ENCODE measurements around the gene PGAP6. TPM values are rescaled to one million over a fixed set of nuclear protein-coding genes. Genes with fewer than 3 reads are reported as not detected.

Gene PGAP6
- total RNA-seq, 1 donor from 2014 or later: 11.0 TPM

DNA sequence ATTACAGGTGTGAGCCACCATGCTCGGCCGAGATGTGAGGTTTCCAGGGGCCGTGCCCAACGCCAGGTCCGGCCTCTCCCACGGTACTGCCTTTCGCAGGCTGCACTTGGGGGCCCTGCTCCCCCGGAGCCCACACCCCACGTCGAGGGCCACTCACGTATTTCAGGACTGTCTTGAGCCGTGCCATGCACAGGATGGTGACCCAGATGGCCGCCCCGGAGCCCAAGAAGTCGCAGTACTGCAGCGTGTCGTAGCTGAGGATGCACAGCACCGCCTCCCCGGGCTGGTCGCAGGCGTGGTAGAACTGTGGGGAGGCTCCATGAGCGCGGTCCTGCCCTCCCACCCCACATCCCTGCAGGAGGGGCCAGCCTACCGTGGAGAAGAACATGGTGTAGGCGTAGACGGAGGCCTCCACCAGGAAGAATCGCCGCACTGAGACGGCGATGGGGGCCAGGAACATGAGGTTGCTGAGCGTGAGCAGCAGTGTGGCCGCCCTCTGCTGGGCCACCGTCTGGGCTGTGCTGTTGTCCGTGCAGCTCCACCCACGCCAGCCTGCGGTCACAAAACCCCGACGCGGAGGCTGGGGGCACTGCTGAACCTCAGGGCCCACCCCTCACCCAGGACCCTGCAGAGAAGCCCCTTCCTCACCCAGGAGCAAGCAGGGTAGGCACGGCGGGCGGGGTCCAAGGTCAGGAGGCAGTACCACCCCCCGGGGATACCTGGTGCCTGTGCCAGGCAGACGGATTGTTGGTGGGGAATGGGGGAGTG lies 7.7 kb downstream of the PGAP6 start:
- no peak overlapping the region for H3K27ac ChIP-seq (ENCODE audit: low read depth, low read length)
- H3K4me3 ChIP-seq (ENCODE audit: low read length in 3 of 3): no peak overlapping the region
- no peaks in the 10 kb centered on the region for H3K27me3 ChIP-seq (ENCODE audit: control insufficient read depth in 3 of 3, insufficient read depth in 3 of 3, low read length in 3 of 3)
- peaks cover 16 to 30% (median 26%) of the 10 kb centered on the region in 3 donors for H3K36me3 ChIP-seq (ENCODE audit: control insufficient read depth in 3 of 3, insufficient read depth in 3 of 3, low read length in 3 of 3)
- H3K4me1 ChIP-seq (ENCODE audit: control insufficient read depth in 3 of 3, insufficient read depth in 3 of 3, low read length in 3 of 3): peaks cover 12 to 15% (median 13%) of the 10 kb centered on the region in 3 donors
- no peak overlapping the region for H3K9ac ChIP-seq (ENCODE audit: low read depth in 1 of 3, low read length in 3 of 3)
- H3K9me3 ChIP-seq (ENCODE audit: control insufficient read depth in 3 of 3, low read length in 3 of 3): no peaks in the 10 kb centered on the region

DNA sequence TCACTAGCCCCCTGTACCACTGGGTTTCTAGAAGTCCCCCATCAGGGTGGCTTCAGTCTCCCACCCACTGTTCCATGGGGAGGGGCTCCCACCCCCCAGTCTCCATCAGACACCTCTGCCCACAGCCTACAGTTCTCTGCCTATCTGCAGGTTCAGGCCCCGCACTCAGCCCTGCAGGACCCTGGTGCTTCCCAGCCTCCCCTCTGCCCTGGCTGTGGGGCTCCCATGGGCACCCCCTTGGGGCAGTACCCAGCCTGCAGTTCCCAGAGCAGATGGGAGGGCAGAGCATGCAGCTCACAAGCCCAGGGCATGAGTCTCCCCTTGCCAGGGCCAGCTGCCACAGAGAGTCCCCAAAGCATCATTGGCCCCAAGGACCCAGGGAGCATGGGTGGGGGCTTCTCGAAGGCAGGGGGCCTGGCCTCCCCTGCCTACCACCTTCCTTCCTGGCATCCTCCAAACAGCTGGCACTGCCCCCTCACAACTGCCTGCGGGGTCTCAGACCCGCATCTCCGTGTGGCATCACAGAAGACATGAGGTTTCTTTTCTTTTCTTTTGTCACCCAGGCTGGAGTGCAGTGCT lies 8.7 kb downstream of the PGAP6 start:
- Histone ChIP-seq H3K36me3 (ENCODE audit: control insufficient read depth in 3 of 3, insufficient read depth in 3 of 3, low read length in 3 of 3) (peaks cover 24 to 40% (median 34%) of the 10 kb centered on the region in 3 donors), H3K9me3 (ENCODE audit: control insufficient read depth in 3 of 3, low read length in 3 of 3) (no peaks in the 10 kb centered on the region), H3K27ac (ENCODE audit: low read depth, low read length) (no peak overlapping the region), H3K9ac (ENCODE audit: low read depth in 1 of 3, low read length in 3 of 3) (no peak overlapping the region), H3K27me3 (ENCODE audit: control insufficient read depth in 3 of 3, insufficient read depth in 3 of 3, low read length in 3 of 3) (no peaks in the 10 kb centered on the region), H3K4me3 (ENCODE audit: low read length in 3 of 3) (no peak overlapping the region), H3K4me1 (ENCODE audit: control insufficient read depth in 3 of 3, insufficient read depth in 3 of 3, low read length in 3 of 3) (peaks cover 12 to 15% (median 13%) of the 10 kb centered on the region in 3 donors)

DNA sequence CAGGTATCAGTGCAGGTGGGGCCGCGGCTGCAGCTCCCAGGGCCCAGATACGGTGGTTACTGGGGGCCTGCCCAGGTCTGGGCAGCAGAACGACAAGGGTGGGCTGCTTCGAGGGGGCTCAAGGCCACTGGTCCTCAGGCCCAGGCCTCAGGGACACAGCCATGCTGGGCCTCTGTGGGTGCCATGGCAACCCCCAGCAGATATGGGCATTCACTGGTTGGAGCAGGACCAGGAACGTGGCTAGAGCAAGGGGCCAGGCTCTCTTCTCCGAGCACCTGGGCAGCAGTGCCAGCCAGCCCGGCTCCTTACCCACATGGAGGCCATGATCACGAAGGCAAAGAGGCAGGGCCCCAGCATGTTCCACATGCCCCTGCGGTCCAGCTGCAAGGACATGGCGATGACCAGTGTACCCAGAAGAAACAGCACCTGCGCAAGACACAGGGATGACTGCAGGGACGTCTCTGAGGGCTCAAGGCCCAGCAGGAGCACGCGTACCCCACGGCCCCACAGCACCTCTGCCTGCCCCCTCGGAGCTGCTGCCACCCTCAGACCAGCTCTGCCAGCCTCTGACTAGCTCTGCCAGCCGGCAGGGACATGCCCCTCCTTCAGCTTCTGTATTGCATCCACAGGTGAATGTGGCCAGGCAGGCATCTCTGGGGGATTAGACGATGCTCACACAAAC lies 9.3 kb downstream of the PGAP6 start:
- H3K4me1 ChIP-seq (ENCODE audit: control insufficient read depth in 3 of 3, insufficient read depth in 3 of 3, low read length in 3 of 3): peaks cover 12 to 15% (median 13%) of the 10 kb centered on the region in 3 donors
- no peak overlapping the region for H3K4me3 ChIP-seq (ENCODE audit: low read length in 3 of 3)
- no peaks in the 10 kb centered on the region for H3K27me3 ChIP-seq (ENCODE audit: control insufficient read depth in 3 of 3, insufficient read depth in 3 of 3, low read length in 3 of 3)
- no peak overlapping the region for H3K27ac ChIP-seq (ENCODE audit: low read depth, low read length)
- no peaks in the 10 kb centered on the region for H3K9me3 ChIP-seq (ENCODE audit: control insufficient read depth in 3 of 3, low read length in 3 of 3)
- peaks cover 30 to 46% (median 41%) of the 10 kb centered on the region in 3 donors for H3K36me3 ChIP-seq (ENCODE audit: control insufficient read depth in 3 of 3, insufficient read depth in 3 of 3, low read length in 3 of 3)
- H3K9ac ChIP-seq (ENCODE audit: low read depth in 1 of 3, low read length in 3 of 3): no peak overlapping the region

DNA sequence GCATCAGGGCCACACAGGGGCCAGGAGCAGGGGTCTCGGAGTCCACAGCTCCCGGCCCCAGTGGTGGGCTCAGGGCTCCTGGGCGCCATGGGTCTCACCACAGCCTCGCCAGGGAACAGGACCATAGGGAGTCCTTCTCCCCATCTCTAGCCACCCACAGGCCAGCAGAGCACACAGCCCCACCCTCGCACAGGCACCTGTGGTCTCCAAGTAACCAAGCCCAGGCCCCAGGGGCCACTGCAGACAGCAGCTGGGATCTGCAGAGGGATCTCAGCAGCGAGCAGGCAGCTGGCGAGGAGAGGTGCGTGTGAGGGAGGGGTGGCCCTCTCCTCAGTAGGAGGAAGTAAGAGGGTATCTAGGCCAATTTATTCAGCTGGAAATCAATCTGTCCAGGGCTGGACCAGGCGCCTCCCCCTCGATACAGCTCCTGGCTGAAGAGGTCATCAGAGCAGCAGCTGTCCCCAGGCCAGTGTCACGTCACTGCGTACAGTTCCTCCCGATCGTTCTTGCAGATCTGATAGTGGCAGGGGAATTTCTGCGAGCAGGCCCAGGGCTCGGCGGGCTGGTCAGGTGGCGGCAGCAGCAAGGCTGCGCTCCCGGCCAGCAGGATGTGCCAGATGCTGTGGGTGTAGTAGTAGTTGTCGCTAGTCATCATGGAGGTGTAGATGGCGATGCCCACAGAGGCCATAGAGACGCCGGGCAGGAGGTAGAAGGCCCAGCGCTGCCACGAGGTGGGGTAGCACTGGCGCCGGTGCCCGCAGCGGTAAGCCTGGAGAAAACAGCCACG lies 10.1 kb downstream of the PGAP6 start:
- peaks cover 37 to 53% (median 46%) of the 10 kb centered on the region in 3 donors for H3K36me3 ChIP-seq (ENCODE audit: control insufficient read depth in 3 of 3, insufficient read depth in 3 of 3, low read length in 3 of 3)
- H3K27me3 ChIP-seq (ENCODE audit: control insufficient read depth in 3 of 3, insufficient read depth in 3 of 3, low read length in 3 of 3): no peaks in the 10 kb centered on the region
- H3K4me1 ChIP-seq (ENCODE audit: control insufficient read depth in 3 of 3, insufficient read depth in 3 of 3, low read length in 3 of 3): peaks cover 12 to 15% (median 13%) of the 10 kb centered on the region in 3 donors
- H3K27ac ChIP-seq (ENCODE audit: low read depth, low read length): no peak overlapping the region
- no peaks in the 10 kb centered on the region for H3K9me3 ChIP-seq (ENCODE audit: control insufficient read depth in 3 of 3, low read length in 3 of 3)
- no peak overlapping the region for H3K4me3 ChIP-seq (ENCODE audit: low read length in 3 of 3)
- no peak overlapping the region for H3K9ac ChIP-seq (ENCODE audit: low read depth in 1 of 3, low read length in 3 of 3)

DNA sequence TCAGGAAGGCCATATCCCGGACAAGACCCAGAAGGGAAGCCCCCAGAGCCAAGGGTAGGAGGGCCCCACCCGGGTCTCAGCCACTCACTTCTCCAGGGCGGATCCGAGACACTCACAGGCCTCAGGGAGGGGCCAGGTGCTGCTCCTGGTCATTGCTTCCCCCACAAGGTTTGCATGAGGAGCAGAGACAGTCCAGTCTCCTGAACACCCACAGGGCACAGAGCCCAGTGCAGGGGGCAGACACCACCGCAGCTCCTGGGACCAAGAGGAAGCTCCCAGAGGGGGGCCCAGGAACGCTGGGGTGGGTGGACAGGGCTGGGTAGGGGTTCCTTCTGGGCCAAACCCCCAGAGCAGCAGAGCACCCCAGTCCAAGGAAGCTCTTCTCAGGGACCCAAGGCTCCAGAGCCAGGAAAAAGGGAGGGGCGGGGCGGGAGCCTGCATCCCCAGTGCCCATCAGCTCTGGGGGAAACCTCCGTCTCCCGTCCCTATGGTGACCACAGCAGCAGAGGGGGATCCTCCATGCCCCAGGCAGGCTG lies 10.7 kb downstream of the PGAP6 start:
- peak overlapping the region; percentile 70 to 76 (median 72) for H3K9ac ChIP-seq (ENCODE audit: low read depth in 1 of 3, low read length in 3 of 3)
- peak overlapping the region; percentile 48 to 63 (median 52) for H3K4me3 ChIP-seq (ENCODE audit: low read length in 3 of 3)
- H3K27me3 ChIP-seq (ENCODE audit: control insufficient read depth in 3 of 3, insufficient read depth in 3 of 3, low read length in 3 of 3): no peaks in the 10 kb centered on the region
- peak overlapping the region; percentile 77 for H3K27ac ChIP-seq (ENCODE audit: low read depth, low read length)
- no peaks in the 10 kb centered on the region for H3K9me3 ChIP-seq (ENCODE audit: control insufficient read depth in 3 of 3, low read length in 3 of 3)
- H3K4me1 ChIP-seq (ENCODE audit: control insufficient read depth in 3 of 3, insufficient read depth in 3 of 3, low read length in 3 of 3): peaks cover 12 to 15% (median 13%) of the 10 kb centered on the region in 3 donors
- peaks cover 40 to 51% (median 45%) of the 10 kb centered on the region in 3 donors for H3K36me3 ChIP-seq (ENCODE audit: control insufficient read depth in 3 of 3, insufficient read depth in 3 of 3, low read length in 3 of 3)

DNA sequence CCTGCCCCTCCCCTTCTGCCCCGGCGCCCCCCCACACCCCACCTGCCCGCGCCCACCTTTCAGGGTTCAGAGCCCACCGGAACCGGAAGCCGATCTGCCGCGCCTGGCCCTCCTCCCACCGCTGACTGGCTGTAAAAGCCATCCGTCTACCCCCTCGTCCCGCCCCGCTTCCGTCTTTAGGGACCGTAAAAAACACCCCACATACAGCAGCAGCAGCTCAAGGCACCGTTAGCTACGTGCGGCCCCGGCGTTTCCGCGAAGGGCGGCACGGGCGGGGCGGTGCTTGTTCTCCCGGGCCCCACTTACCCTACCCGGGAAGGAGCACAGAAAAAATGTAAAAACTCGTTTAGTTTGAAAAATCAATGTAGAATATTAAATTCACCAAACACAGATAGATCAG lies 11.3 kb downstream of the PGAP6 start, which contains the start of gene MRPL28:
Gene MRPL28 (minus strand): TSS at position 96 of the 400 bp plus-strand sequence. CDS start 320 bp downstream, outside the sequence.
- Histone ChIP-seq H3K9ac (ENCODE audit: low read depth in 1 of 3, low read length in 3 of 3) (peak within 1 kb of the TSS; percentile 70 to 76 (median 72)), H3K27ac (ENCODE audit: low read depth, low read length) (peak within 1 kb of the TSS; percentile 77), H3K9me3 (ENCODE audit: control insufficient read depth in 3 of 3, low read length in 3 of 3) (no peaks in the 10 kb centered on the region), H3K36me3 (ENCODE audit: control insufficient read depth in 3 of 3, insufficient read depth in 3 of 3, low read length in 3 of 3) (peaks cover 38 to 47% (median 43%) of the 10 kb centered on the region in 3 donors), H3K27me3 (ENCODE audit: control insufficient read depth in 3 of 3, insufficient read depth in 3 of 3, low read length in 3 of 3) (no peaks in the 10 kb centered on the region), H3K4me1 (ENCODE audit: control insufficient read depth in 3 of 3, insufficient read depth in 3 of 3, low read length in 3 of 3) (peaks cover 12 to 15% (median 13%) of the 10 kb centered on the region in 3 donors), H3K4me3 (ENCODE audit: low read length in 3 of 3) (peak within 1 kb of the TSS; percentile 48 to 63 (median 57))

DNA sequence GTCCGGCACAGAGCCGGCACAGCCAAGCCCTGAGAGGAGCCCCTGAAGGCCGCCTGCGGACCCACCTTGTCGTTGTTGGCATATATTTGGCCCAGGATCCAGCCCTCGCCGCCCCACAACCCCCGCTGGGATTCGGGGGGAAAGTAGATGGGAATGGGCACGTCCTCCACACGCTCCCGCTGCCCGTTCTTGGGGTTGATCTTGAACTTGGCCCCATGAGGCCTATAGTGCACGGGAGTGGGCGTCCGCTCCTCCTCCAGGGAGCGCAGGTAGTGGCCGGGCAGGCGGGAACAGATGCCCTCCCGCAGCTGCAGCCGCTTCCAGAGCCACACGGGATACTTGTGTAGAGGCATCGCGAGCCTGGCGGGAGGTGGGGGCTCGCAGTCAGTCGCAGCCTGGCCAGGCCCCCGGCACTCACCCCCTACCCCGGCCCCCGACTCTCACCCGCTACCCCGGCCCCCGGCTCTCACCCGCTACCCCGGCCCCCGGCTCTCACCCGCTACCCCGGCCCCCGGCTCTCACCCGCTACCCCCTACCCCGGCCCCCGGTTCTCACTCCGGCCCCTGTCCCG lies 11.8 kb downstream of the PGAP6 start:
- Histone ChIP-seq H3K27me3 (ENCODE audit: control insufficient read depth in 3 of 3, insufficient read depth in 3 of 3, low read length in 3 of 3) (no peaks in the 10 kb centered on the region), H3K4me3 (ENCODE audit: low read length in 3 of 3) (peak overlapping the region; percentile 41 to 57 (median 48)), H3K36me3 (ENCODE audit: control insufficient read depth in 3 of 3, insufficient read depth in 3 of 3, low read length in 3 of 3) (peaks cover 38 to 44% (median 43%) of the 10 kb centered on the region in 3 donors), H3K9ac (ENCODE audit: low read depth in 1 of 3, low read length in 3 of 3) (peak overlapping the region in 2 of 3 donors; percentile 66 to 72), H3K4me1 (ENCODE audit: control insufficient read depth in 3 of 3, insufficient read depth in 3 of 3, low read length in 3 of 3) (peaks cover 12 to 15% (median 13%) of the 10 kb centered on the region in 3 donors), H3K27ac (ENCODE audit: low read depth, low read length) (no peak overlapping the region), H3K9me3 (ENCODE audit: control insufficient read depth in 3 of 3, low read length in 3 of 3) (no peaks in the 10 kb centered on the region)

DNA sequence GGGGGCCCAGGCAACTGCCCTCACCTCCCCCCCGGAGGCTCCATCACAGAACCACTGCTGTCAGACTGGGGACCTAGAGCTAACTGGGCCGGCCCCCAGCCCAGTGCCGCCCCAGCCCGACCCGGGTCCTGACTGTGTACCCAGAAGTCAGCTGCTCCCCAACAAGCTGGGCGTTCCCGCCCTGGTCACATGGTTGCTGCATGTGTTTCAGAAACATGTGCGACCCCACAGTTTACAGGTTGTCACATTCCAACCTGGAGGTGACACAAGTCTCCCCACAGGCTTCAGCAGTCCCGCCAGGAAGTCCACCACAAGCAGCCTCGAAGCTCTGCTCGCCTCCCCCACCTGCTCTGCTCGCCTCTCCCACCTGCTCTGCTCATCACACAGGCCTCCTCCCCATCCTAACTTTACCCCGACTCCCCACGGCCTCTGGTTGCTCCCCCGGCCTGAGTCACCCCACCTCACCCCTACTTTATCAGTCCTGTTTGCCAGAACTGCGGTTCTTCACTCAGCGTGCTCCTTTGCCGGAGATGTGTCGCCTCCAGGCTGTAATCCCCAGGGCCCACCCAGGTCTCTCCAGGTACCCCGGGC lies 12.4 kb downstream of the PGAP6 start:
- no peak overlapping the region for H3K27ac ChIP-seq (ENCODE audit: low read depth, low read length)
- peaks cover 3 to 5% (median 4%) of the 10 kb centered on the region in 3 donors for H3K27me3 ChIP-seq (ENCODE audit: control insufficient read depth in 3 of 3, insufficient read depth in 3 of 3, low read length in 3 of 3)
- peak overlapping the region in 2 of 3 donors; percentile 66 to 72 for H3K9ac ChIP-seq (ENCODE audit: low read depth in 1 of 3, low read length in 3 of 3)
- H3K36me3 ChIP-seq (ENCODE audit: control insufficient read depth in 3 of 3, insufficient read depth in 3 of 3, low read length in 3 of 3): peaks cover 34 to 38% (median 38%) of the 10 kb centered on the region in 3 donors
- H3K4me3 ChIP-seq (ENCODE audit: low read length in 3 of 3): peak overlapping the region in 1 of 3 donors; percentile 57
- H3K4me1 ChIP-seq (ENCODE audit: control insufficient read depth in 3 of 3, insufficient read depth in 3 of 3, low read length in 3 of 3): peaks cover 12 to 15% (median 13%) of the 10 kb centered on the region in 3 donors
- H3K9me3 ChIP-seq (ENCODE audit: control insufficient read depth in 3 of 3, low read length in 3 of 3): no peaks in the 10 kb centered on the region
